Stimulated activated CD4-positive, alpha-beta T cell treated with anti-CD3 and anti-CD28 coated beads, Interleukin-12 subunit alpha, Interleukin-12 subunit beta, amount 100 ng/mL, for 24 hours (primary cell): ENCODE measurements around the gene DBNL.

ENCODE experiments used
- DNase-seq, 2 experiments: peaks; one replicate each; pipeline ENCODE4 v3.0.0-alpha.2; 2020; ENCODE audit warnings: low read depth in 2 of 2

The DBNL gene

DNA sequence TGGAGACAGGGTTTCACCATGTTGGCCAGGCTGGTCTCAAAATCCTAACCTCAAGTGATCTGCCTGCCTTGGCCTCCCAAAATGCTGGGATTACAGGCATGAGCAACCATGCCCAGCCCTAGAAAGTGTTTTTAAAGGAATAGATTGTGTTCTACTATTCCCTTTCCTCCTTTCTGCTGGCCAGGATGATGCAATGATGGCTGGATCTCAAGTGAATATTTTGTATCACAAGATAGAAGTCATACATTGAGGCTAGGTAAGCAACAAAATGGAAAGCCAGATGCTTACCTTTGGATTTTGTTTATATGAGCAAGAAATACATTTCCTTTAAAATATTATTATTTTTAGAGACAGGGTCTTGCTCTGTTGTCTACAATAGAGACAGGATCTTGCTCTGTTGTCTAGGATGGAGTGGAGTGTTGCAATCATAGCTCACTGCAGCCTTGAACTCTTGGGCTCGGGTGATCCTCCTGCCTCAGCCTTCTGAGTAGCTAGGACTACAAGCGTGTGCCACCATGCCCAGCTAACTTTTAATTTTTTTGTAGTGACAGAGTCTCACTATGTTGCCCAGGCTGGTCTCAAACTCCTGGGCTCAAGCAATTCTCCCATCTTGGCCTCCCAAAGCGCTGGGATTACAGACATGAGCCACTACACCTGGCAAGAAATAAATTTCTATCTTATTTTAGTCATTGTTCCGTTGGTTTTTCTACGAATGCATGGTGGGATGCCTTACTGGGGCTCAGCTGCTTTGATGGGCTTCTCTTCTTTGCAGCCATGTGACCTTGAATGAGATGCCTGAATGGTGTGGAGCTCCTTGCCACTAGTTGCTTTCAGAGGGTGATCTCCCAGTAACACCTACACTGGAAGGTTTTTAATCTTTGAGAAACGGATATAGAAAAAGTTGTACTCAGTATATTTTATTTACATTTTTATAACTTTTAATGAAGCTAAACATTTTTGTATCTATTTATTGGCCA lies 53.9 kb downstream of the DBNL start:
- no peak for DNase-seq

DNA sequence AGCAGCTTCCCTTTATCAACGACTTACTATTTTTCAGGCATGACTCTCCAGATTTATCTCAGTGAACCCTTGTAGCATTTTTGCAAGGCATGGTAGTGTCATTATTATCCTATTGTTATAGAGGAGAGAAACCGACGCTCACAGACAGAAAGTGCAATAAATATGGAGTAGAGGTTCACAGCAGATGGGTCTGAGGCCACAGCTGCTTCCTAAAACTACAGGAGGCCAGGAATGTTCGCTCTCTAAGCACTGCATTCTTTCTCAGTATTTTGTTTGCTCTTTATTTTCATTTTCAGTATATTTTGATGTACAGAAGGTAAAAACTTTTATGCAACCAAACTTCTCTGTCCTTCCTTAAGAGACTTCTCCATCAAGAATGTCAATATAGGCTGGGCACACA lies 55.2 kb downstream of the DBNL start:
- DNase-seq, result no peak

DNA sequence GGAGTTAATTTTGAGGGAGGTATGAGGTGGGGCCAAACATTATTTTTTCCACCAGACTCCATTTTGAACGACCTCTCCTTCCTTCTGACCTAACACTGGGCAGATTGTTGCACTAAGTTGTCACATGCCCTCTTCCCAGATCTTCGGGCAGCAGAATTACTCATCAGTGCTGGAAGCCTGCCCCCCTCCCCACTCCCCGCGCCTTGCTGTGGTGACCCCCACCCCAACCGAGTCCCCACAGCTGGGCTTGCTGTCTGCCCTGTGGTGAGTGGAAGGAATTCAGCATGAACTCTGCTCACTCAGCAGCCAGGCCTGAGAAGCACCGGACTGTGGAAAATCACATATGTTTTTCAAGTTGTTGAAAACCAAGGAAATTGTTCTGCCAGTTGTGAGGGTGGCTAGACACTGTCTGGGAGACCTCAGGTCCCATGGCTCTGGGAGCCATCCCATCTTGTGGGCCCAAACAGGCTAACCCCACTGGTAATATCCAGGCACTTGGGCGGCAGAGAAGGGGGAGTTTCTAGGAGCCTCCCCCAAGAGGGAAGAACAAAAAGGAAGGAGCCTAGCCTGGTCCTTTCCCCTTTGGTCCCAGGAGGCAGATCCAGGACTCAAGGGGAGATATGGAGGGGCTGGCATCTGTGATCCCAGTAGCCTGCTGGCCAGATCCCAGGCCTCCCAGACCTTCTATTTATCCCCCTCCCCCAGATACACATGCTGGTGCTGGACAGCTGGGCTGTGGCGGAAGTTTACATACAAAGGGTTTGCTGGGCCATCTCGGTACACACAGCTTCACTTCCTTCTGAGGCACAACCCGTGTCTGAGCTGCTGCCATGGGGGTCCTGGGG lies 56.2 kb downstream of the DBNL start:
- no peak for DNase-seq

DNA sequence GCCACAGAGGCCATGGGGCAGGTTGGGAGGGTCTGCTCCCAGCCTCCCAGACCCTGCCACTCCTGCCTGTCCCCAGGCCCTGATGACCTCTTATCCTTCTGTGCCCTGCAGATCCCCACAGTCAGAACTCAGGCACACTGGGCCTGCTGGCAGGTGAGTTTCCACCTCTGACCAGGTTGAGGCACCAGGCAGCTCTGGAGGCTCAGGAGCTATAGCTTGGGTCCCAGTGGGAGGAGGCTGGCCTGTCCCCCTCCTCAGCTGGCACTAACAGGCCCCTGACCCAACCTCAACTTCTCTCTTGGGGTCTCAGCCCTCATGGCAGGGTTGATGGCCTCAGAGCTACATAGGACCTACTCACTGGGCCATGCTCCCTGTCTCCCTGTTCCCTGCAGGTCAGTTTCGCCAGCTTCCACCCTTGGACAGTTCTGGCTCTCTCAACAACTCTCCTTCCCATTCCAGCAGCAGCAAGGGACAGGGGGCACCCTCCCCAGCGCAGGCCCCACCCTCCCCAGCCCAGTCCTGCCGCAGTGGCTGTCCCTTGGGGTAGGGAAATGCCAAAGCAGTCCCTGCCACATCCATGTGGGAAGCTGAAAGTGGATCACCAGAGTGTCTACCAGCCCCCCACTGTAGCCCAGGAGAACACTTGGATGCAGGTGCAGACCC lies 56.9 kb downstream of the DBNL start:
- no peak for DNase-seq

DNA sequence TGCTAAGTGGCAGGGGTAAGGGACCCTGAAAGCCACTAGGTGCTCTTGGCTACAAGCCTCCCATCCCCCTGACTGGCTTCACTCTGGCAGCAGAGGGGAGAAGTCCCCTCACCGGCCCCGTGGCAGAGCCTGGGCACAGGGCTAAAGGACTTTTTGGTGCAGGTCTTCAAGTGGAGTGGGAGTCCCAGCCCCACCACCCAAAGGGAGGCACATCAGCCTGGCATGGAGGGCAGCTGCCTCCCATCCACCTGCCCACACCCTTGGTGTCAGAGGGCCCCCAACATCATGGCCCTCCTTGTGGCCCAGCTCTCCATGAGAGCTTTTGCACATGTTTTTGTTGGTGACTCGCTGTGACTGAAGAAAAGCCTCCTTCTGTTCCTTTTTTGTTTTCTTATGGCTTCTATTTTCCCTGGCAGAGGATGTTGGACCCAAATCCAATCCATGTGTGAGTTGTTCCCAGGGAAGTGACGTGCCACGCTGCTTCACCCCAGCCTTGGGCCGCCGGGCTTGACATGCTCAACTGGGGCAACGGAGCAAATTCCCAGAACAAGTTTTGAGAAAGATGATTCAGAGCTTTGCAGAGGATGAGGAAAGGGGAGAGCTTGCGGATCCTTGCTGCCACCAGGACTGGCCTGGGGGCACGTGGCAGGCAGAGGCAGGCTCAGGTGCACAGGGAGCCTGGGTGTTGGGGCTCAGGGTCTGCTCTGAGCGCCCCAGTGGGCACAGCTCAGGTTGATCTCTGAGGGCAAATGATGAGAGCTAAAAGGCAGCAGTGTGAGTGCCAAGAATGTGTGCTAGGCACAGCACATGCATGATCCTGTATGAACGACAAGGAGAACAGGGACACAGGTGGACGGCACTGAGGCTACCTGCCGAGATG lies 57.7 kb downstream of the DBNL start:
- DNase-seq, result no peak

DNA sequence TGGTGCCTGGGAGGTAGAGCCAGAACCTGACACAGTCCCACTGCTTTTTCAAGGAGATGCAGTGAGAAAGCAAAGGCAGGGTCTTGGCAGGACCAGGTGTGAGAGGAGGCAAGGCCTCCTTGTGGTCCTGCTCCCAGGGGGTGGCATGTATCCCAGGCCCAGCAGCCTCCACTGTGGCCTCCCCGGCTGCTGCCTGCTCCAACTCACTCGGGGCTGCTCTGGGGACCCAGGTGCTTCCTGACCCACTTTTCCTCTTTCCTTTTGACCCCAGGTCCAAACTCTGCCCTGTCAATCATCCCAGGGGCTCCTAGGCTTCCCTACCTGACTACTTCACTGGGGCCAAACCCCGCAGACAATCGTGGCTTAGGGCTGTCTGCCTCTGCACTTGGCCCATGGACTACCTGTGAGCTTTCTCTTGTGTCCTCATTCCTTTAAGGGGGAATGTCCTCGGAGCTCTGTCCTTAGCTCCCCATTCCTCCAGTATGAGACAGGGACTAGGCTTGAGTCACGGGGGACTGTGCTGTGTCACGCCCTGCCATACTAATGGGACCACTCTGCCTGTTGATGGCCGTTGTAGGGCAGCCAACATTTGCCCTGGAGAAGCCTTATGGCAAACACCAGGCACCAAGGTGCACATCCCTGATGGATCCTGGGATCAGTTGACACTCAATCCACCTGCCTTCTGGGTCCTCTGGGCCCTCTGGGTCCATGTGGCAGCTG lies 58.5 kb downstream of the DBNL start:
- no peak for DNase-seq

DNA sequence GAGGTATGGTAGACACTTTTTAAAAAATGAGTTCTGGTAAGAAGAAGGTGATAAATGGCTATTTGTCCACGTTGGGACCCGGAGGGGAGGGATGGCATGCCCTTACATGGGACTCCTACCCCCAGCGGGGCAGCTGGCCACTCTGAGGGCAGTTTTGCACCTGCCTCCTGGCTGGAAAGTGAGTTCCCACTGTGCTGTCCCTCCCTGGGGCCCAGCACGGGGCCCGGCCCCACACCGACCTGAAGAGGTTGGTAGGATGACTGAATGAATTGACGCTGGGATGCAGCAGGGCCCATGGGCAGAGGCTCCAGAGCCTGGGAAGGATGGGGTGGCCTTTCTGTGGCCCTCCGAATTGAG lies 59.0 kb downstream of the DBNL start:
- no peak for DNase-seq

DNA sequence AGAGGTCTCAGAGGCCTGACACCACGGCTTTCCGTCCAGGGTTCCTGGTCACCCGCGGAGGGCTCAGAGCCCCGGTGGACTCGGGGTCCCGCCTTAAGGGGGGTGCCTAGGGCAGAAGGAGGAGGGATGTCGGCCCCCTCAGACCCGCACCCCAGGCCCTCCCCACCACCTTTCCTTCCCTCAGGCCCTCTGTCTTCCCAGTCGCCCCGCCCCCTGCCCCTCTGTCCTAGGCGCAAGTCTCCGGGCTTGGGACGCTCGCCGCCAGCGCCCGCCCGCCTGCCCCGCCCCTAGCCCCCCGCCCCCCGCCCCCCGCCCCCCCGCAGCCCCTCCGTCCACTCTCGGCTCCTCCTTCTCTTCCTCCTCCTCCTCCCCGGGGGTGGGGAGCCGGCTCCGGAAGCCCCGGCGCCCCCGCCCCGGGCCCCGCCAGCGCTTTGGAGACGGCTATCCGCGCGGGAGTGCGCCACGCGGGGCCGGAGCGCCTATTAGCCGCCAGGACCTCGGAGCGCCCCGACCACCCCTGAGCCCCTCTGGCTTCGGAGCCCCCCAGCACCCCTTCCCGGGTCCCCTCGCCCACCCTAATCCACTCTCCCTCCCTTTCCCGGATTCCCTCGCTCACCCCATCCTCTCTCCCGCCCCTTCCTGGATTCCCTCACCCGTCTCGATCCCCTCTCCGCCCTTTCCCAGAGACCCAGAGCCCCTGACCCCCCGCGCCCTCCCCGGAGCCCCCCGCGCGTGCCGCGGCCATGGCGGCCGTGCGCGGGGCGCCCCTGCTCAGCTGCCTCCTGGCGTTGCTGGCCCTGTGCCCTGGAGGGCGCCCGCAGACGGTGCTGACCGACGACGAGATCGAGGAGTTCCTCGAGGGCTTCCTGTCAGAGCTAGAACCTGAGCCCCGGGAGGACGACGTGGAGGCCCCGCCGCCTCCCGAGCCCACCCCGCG lies 59.7 kb downstream of the DBNL start, which contains the start of gene AEBP1:
Gene AEBP1 (plus strand): TSS at position 423 of the 937 bp plus-strand sequence. CDS start 321 bp downstream, at position 744.
- DNase-seq, result no peak

DNA sequence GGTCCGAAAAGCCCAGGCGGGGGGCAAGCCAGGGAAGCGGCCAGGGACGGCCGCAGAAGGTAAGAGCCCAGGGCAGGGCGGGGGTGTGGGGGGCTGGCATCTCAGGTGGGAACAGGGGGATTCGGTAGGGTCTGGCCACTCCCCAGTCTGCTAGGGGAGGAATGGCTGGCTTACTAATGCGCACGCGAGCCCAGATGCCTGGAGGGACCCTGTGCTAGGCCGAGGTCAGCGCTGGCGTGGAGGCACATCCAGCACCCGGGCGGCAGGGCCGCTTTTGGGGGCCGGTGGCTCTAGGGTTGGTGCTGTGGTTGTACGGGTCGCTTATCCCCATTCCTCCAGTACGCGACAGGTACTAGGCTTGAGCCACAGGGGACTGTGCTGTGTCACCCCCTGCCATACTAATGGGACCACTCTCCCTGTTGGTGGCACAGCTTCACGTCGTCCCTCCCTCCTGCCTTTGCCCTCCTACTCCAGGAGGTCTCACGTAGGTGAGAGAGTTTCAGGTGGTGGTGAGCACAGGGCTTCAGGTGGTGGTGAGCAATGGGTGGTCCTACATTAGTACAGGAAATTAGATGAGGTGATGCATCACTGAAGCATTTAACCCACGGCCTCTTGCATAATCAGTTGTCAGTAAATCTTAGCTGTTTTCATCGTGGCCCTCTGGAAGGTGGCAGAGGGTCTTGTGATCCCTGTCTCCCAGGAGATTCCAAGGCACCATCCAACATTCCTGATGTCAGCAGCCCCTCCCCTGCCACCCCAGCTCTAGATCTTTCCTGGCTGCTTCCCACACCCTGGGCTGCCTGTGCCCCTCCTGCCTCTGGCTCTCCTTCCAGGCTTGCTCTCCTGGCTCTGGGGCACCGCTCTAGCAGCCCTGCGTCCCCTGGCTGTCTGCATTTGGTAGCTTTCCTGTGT lies 60.6 kb downstream of the DBNL start:
- no peak for DNase-seq

DNA sequence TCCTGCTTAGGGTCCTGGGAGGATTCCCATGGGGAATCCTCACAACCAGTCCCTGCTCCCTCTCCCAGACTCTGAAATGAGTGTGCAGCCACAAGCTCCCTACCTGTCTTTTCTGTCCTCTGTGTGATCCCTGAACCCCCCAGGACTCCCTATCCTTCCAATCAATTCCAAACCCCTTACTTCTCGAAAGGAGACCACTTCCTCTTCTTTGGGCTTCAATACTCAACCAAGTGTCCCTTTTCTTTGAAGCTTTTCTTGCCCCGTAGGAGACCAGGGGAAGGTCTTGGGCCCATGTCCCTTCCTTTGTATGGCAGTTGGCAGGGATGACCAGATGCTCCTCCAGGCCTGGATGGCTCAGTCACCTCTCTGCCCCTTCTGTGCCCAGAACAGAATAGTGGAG lies 61.3 kb downstream of the DBNL start:
- DNase-seq, result no peak

DNA sequence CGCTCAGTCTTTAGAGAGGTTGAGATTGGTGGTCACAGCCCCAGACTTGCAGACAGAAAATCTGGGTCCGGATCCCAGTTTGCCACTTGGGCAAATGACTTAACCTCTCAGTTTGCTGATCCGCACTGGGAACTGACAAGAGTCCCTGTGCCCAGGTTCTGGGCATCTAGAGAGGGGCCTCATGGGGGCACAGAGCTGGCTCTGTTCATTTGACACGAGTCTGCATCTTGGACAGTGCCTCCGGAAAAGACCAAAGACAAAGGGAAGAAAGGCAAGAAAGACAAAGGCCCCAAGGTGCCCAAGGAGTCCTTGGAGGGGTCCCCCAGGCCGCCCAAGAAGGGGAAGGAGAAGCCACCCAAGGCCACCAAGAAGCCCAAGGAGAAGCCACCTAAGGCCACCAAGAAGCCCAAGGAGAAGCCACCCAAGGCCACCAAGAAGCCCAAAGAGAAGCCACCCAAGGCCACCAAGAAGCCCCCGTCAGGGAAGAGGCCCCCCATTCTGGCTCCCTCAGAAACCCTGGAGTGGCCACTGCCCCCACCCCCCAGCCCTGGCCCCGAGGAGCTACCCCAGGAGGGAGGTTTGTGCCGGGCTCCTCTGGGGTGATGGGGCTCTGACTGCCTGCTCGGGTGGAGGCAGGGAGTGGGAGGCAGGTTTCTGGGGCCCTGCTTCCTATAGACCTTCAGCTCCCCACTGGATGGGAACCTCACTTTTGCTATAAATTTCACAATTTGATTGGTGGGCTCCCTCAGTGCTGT lies 62.0 kb downstream of the DBNL start:
- no peak for DNase-seq

DNA sequence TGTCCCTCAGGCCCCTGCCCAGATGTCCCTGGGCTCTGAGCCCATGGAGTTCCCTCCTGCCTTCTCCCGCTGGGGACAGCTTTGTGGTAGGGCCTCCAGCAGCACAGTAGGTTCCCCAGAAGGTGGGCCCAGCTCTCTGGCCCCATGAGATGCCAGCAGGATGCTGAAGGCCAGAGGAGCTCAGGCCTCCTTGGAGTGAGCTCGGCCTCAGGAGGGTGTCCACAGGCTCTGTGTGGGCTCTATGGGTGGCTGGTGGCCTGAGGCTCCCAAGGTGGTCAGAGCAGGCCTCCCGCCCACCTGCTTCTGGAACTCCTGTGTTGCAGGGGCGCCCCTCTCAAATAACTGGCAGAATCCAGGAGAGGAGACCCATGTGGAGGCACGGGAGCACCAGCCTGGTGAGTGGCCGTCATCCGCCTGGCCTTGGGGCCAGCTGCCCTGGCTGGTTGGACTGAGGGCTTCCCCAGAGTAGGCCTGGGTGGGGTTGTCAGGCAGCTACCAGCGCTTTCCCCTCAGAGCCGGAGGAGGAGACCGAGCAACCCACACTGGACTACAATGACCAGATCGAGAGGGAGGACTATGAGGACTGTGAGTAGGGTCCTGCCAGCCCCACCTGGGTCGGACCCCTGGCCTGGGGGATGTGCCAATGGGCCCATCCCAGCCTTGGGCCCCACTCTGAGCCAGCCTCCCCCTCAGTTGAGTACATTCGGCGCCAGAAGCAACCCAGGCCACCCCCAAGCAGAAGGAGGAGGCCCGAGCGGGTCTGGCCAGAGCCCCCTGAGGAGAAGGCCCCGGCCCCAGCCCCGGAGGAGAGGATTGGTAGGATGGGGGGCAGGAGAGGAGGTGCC lies 62.8 kb downstream of the DBNL start:
- no peak for DNase-seq

DNA sequence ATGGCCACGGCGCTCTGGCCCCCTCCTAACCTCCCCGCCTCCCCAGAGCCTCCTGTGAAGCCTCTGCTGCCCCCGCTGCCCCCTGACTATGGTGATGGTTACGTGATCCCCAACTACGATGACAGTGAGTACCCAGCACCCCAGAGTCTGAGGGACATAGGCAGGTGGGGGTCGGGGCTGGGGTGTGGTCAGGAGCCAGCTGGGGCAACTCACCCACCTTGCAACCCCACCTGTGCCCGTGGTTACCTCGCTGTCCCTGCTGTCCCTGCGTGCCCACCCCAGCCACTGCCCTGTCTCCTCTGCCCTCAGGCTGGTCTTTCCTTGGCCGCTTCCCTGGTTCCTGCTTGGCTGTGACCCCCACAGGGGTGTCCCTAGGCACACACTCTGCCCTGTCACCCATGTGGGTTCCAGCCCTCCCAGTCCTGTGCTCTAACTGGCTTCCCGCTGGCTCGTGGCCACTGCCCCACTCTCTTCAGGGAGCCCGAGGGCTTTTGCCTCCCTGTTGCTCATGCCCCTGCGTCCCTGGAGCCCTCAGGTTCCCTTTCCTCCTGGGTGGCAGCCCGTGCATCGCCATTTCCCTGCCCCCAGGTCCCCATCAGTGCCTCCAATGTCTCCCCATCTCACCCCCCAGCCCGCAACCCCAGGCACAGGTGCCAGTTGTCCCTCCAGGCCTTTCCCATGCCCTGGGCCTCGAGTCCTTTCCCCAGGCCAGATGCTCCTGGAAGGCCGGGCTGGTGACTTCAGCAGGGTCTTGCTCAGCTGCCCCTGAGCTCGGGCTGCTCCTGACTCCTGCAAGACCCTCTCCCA lies 63.7 kb downstream of the DBNL start:
- DNase-seq, result no peak

DNA sequence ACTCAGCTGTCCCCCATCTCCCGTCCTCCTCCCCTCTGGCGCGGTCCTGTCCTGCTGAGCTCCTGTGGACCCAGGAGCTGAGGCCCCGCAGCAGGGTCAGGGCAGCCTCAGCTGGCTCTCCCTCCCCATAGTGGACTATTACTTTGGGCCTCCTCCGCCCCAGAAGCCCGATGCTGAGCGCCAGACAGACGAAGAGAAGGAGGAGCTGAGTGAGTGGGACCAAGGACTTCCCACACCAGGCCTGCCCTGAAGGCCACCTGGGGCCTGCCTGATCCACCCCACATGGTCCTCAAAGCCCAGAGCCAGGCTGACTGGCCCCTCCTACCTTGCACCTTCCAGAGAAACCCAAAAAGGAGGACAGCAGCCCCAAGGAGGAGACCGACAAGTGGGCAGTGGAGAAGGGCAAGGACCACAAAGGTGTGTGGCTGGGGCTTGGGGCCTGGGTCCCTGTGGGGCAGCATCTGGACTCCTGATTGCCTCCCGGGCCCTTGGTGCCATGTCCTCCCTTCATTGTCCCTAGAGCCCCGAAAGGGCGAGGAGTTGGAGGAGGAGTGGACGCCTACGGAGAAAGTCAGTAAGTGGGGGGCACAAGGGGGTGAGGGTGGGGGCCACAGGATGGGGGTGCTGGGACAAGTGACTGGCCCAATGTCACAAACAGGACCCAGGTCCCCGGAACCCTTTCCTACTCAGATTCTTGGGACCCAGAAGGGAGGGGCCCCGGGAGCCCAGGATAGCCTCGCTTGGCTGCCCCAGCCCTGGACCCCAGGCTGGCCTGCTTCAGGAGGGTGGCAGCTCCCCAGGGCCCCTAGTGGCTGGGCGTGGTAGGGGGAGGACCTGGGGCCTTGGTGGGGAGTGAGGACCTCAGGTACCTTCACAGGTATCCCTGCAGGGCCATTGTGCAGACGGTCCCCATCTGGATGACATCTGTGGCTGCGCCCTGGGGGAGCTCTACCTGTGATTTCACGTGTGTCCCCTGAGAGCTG lies 64.6 kb downstream of the DBNL start:
- DNase-seq, result no peak

DNA sequence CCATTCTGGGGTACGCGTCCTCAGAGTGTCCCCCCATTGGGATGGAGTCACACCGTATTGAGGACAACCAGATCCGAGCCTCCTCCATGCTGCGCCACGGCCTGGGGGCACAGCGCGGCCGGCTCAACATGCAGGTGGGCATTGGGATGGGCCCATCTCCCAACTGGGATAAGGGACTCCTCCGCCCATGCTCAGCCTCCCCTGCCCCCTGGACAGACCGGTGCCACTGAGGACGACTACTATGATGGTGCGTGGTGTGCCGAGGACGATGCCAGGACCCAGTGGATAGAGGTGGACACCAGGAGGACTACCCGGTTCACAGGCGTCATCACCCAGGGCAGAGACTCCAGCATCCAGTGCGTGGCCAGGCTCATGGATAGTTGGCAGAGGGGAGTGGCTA lies 65.5 kb downstream of the DBNL start:
- no peak for DNase-seq
